Lower lobe of right lung (tissue), 2 donors: ENCODE measurements around the gene POLE. TPM values are rescaled to one million over a fixed set of nuclear protein-coding genes. Genes with fewer than 3 reads are reported as not detected.

ENCODE experiments used
- ATAC-seq, 2 donors: fragments of 200-7000 bp; cut with Tn5 transposase; one replicate each; pipeline ENCODE4 v1.9.1; 2020 to 2022; ENCODE audit warnings: mild to moderate bottlenecking in 2 of 2, moderate library complexity in 2 of 2
- DNase-seq: peaks from one replicate; pipeline ENCODE4 v3.0.0-alpha.2; 2020
- H3K27ac ChIP-seq: fragments of 200-600 bp; one replicate; pipeline ENCODE4 v1.8.0; 2022
- H3K27me3 ChIP-seq: fragments of 200-600 bp; one replicate; pipeline ENCODE4 v1.8.0; 2022; ENCODE audit warnings: low read depth
- H3K36me3 ChIP-seq: fragments of 200-600 bp; one replicate; pipeline ENCODE4 v1.8.0; 2022; ENCODE audit warnings: mild to moderate bottlenecking
- H3K4me1 ChIP-seq: fragments of 200-600 bp; one replicate; pipeline ENCODE4 v1.8.0; 2022
- H3K4me3 ChIP-seq: fragments of 200-600 bp; one replicate; pipeline ENCODE4 v1.8.0; 2022; ENCODE audit warnings: mild to moderate bottlenecking
- H3K9me3 ChIP-seq: fragments of 200-600 bp; one replicate; pipeline ENCODE4 v1.8.0; 2022
- CTCF ChIP-seq: fragments of 200-600 bp; IDR thresholded peaks from one replicate; pipeline ENCODE4 v1.8.0; 2022; ENCODE audit warnings: antibody characterized with exemption, mild to moderate bottlenecking
- intact Hi-C: fragments of 100-400 bp; cut with DNase I; formaldehyde crosslinking; loops from one replicate; pipeline ENCODE4 v1.11.0; 2022
- total RNA-seq: library from RNA; stranded (reverse); fragmentation: NEBNext Ultra II Directional; extraction: Animal tissue kit (Norgen Biotek cat#: 25700); gene quantifications from one replicate; pipeline ENCODE4 v1.2.1, GENCODE V29; 2021
- donor health status: DM: no; HTN: yes; CAD: no; lungs with severe emphysema.

Gene POLE
- total RNA-seq, 1 donor from 2014 or later, result 28.0 TPM

- H3K9me3 ChIP-seq, result no peaks in the 10 kb centered on the region
- no peak for ATAC-seq
- intact Hi-C loops, result no loop called here
- TF ChIP-seq CTCF, result no peak
- no peak overlapping the region for H3K4me3 ChIP-seq
- no peak overlapping the region for H3K27ac ChIP-seq
- no peak for DNase-seq
- no peaks in the 10 kb centered on the region for H3K27me3 ChIP-seq
- no peaks in the 10 kb centered on the region for H3K4me1 ChIP-seq
- no peaks in the 10 kb centered on the region for H3K36me3 ChIP-seq
Measured at GRCh38 chr12:132587781-132588180, 99.4 kb downstream of the POLE start.

GRCh38 chr12:132586929-132587328 is 100.2 kb downstream of the POLE start:
- DNase-seq, result no peak
- H3K36me3 ChIP-seq, result no peaks in the 10 kb centered on the region
- no peak overlapping the region for H3K27ac ChIP-seq
- no peak overlapping the region for H3K4me3 ChIP-seq
- intact Hi-C loops, result no loop called here
- TF ChIP-seq CTCF, result no peak
- H3K27me3 ChIP-seq, result no peaks in the 10 kb centered on the region
- H3K4me1 ChIP-seq, result no peaks in the 10 kb centered on the region
- no peaks in the 10 kb centered on the region for H3K9me3 ChIP-seq
- ATAC-seq, result no peak

GRCh38 chr12:132585177-132585576 is 102.0 kb downstream of the POLE start:
- Histone ChIP-seq H3K9me3 (no peaks in the 10 kb centered on the region), H3K27me3 (no peaks in the 10 kb centered on the region), H3K27ac (no peak overlapping the region), H3K36me3 (no peaks in the 10 kb centered on the region), H3K4me3 (no peak overlapping the region), H3K4me1 (no peaks in the 10 kb centered on the region)
- intact Hi-C loops, result no loop called here
- no peak for TF ChIP-seq CTCF
- ATAC-seq (no peak), DNase-seq (no peak)

GRCh38 chr12:132584429-132584828 is 102.7 kb downstream of the POLE start:
- Histone ChIP-seq H3K4me3 (no peak overlapping the region), H3K9me3 (no peaks in the 10 kb centered on the region), H3K27me3 (no peaks in the 10 kb centered on the region), H3K27ac (no peak overlapping the region), H3K4me1 (no peaks in the 10 kb centered on the region), H3K36me3 (peaks cover 5% of the 10 kb centered on the region)
- DNase-seq (no peak), ATAC-seq (no peak)
- intact Hi-C loops, result no loop called here
- no peak for TF ChIP-seq CTCF

GRCh38 chr12:132583736-132584135 is 103.4 kb downstream of the POLE start:
- H3K4me3 ChIP-seq, result no peak overlapping the region
- TF ChIP-seq CTCF, result no peak
- no peak overlapping the region for H3K27ac ChIP-seq
- DNase-seq (no peak), ATAC-seq (no peak)
- intact Hi-C loops, result no loop called here
- H3K4me1 ChIP-seq, result no peaks in the 10 kb centered on the region
- peaks cover 5% of the 10 kb centered on the region for H3K36me3 ChIP-seq
- no peaks in the 10 kb centered on the region for H3K27me3 ChIP-seq
- H3K9me3 ChIP-seq, result no peaks in the 10 kb centered on the region

GRCh38 chr12:132583411-132583710 is 103.8 kb downstream of the POLE start:
- DNase-seq (no peak), ATAC-seq (no peak)
- Histone ChIP-seq H3K27me3 (no peaks in the 10 kb centered on the region), H3K36me3 (peaks cover 9% of the 10 kb centered on the region), H3K27ac (no peak overlapping the region), H3K4me3 (no peak overlapping the region), H3K9me3 (no peaks in the 10 kb centered on the region), H3K4me1 (no peaks in the 10 kb centered on the region)
- intact Hi-C loops, result no loop called here
- TF ChIP-seq CTCF, result no peak
